Small intestine (tissue), 7 donors: ENCODE data around the gene ADAM23. TPM values are rescaled to one million over a fixed set of nuclear protein-coding genes. Genes with fewer than 3 reads are reported as not detected.

Source experiments
- DNase-seq, 2 donors: peaks; one replicate each; pipeline versions ENCODE4 v3.0.0 to v3.0.0-alpha.2; 2013
- FAIRE-seq: peaks from 2 replicates; lab custom pipeline; 2012; peaks lifted over from hg19 to GRCh38; lab: Jason Lieb, UNC
- H3K27ac ChIP-seq, 3 donors: one replicate each; pipeline ENCODE4 v1.5.1; 2013; ENCODE audit warnings: low read length in 2 of 3, mild to moderate bottlenecking in 2 of 3, control low read depth in 1 of 3, inconsistent platforms in 1 of 3, low read depth in 1 of 3, moderate library complexity in 1 of 3
- H3K27me3 ChIP-seq, 3 donors: one replicate each; pipeline ENCODE4 v1.6.1; 2013; ENCODE audit warnings: low read length in 3 of 3, inconsistent platforms in 1 of 3; ENCODE audit not compliant: control insufficient read depth in 3 of 3, insufficient read depth in 3 of 3
- H3K36me3 ChIP-seq, 3 donors: one replicate each; pipeline ENCODE4 v1.6.1; 2013; ENCODE audit warnings: low read length in 3 of 3, inconsistent platforms in 1 of 3, low read depth in 1 of 3, mild to moderate bottlenecking in 1 of 3, moderate library complexity in 1 of 3; ENCODE audit not compliant: control insufficient read depth in 3 of 3, insufficient read depth in 2 of 3
- H3K4me1 ChIP-seq, 3 donors: one replicate each; pipeline ENCODE4 v1.6.1; 2013; ENCODE audit warnings: low read length in 2 of 3, inconsistent platforms in 1 of 3, low read depth in 1 of 3, mild to moderate bottlenecking in 1 of 3, moderate library complexity in 1 of 3; ENCODE audit not compliant: control insufficient read depth in 3 of 3, insufficient read depth in 2 of 3
- H3K4me3 ChIP-seq, 3 donors: one replicate each; pipeline ENCODE4 v1.5.1; 2013; ENCODE audit warnings: low read length in 3 of 3, control low read depth in 1 of 3, inconsistent platforms in 1 of 3, low read depth in 1 of 3, mild to moderate bottlenecking in 1 of 3, moderate library complexity in 1 of 3
- H3K9me3 ChIP-seq, 2 donors: one replicate each; pipeline ENCODE4 v1.6.1; 2013; ENCODE audit warnings: low read depth in 1 of 2, low read length in 1 of 2; ENCODE audit not compliant: control insufficient read depth in 2 of 2, insufficient read depth in 1 of 2
- WGBS, 3 donors: extraction: QIAGEN DNeasy Blood & Tissue Kit; methylation state at CpG; one replicate each; pipeline ENCODE4 v1.1.7; 2013; 5-methylcytosine and 5-hydroxymethylcytosine counted together
- polyA plus RNA-seq, 4 donors: library from polyadenylated mRNA; stranded (reverse) in 3 of 4; unstranded in 1 of 4; fragments of 200-250 nt in 3 of 4; fragments of 120-200 nt in 1 of 4; gene quantifications; one replicate each; pipeline versions ENCODE4 v1.2.1 to v1.2.3, GENCODE V29; 2013
- donor health status: healthy with polysubstance abuse.
- donor health status: control.
- donor health status: control.
- donor health status: Bipolar disorder and iron deficiency.
- donor health status: healthy.

ADAM23 gene
- polyA plus RNA-seq, 4 donors: 0.27 to 1.6 (median 1.4) TPM; not detected in 1

- WGBS, 3 donors: 79 to 82% (median 79%) methylated on average over 3 of the region's 3 CpGs
- Histone ChIP-seq H3K27ac (no peak overlapping the region), H3K27me3 (no peaks in the 10 kb centered on the region), H3K4me1 (no peaks in the 10 kb centered on the region), H3K4me3 (no peak overlapping the region), H3K36me3 (no peaks in the 10 kb centered on the region), H3K9me3 (no peaks in the 10 kb centered on the region)
- DNase-seq: no peak
- no peak for FAIRE-seq
Observed at GRCh38 chr2:206665251-206665650, 221.9 kb downstream of the ADAM23 start.

Other genes starting within 250 kb of the ADAM23 start
- gene ZDBF2, start 168.9 kb upstream of the ADAM23 start, polyA plus RNA-seq: 1 to 10 TPM in 1 of 4 donors, under 1 TPM in 3; 0.22 to 3.4 (median 0.63) TPM
- gene FAM237A, start 199.0 kb downstream of the ADAM23 start, polyA plus RNA-seq: not detected